Measurements from ENCODE around the gene LSMEM2.
"Not testable (repeated sequence)": the region's sequence is repeated elsewhere in the genome, so short reads cannot be mapped to it uniquely, and the experiment has no call there.

LSMEM2 gene

GRCh38 chr3:50298836-50299637, 20.1 kb downstream of the LSMEM2 start, which contains the start of the genes HYAL3 and NAA80:
TSS of gene HYAL3 (minus strand) at chr3:50299405. CDS start at chr3:50295602, 3,803 bp downstream.
TSS of gene NAA80 (minus strand) at chr3:50299405. CDS start at chr3:50297463, 1,942 bp downstream.
- DNase-seq (ENCODE audit: low spot score), result peak; percentile 100

- no peak for DNase-seq (ENCODE audit: low spot score)
These were observed 20.7 kb downstream of the LSMEM2 start for GRCh38 chr3:50299638-50299928.

- DNase-seq (ENCODE audit: low spot score), result peak; percentile 67
These were observed 21.2 kb downstream of the LSMEM2 start for GRCh38 chr3:50299929-50300680.

GRCh38 chr3:50300681-50301254, 21.9 kb downstream of the LSMEM2 start:
- no peak for DNase-seq (ENCODE audit: low spot score)

- DNase-seq (ENCODE audit: low spot score), result no peak
These were observed 23.5 kb downstream of the LSMEM2 start for GRCh38 chr3:50302095-50303012.

- no peak for DNase-seq (ENCODE audit: low spot score)
These were observed 24.3 kb downstream of the LSMEM2 start, which contains the start of gene HYAL1 for GRCh38 chr3:50303013-50303815. TSS of gene HYAL1 (minus strand) at chr3:50303574. CDS start at chr3:50302956, 618 bp downstream.

GRCh38 chr3:50304601-50305000, 25.7 kb downstream of the LSMEM2 start:
- DNase-seq (ENCODE audit: low spot score), result no peak

GRCh38 chr3:50312041-50312440, 33.2 kb downstream of the LSMEM2 start:
- DNase-seq (ENCODE audit: low spot score), result not testable (repeated sequence)

GRCh38 chr3:50314342-50314741, 35.5 kb downstream of the LSMEM2 start:
- DNase-seq (ENCODE audit: low spot score), result no peak

- DNase-seq (ENCODE audit: low spot score), result no peak
These were observed 35.9 kb downstream of the LSMEM2 start for GRCh38 chr3:50314816-50315215.

GRCh38 chr3:50316657-50317242, 37.9 kb downstream of the LSMEM2 start:
- no peak for DNase-seq (ENCODE audit: low spot score)

GRCh38 chr3:50317300-50317699, 38.4 kb downstream of the LSMEM2 start:
- DNase-seq (ENCODE audit: low spot score), result no peak

- no peak for DNase-seq (ENCODE audit: low spot score)
These were observed 39.3 kb downstream of the LSMEM2 start for GRCh38 chr3:50318163-50318562.

GRCh38 chr3:50318615-50319014, 39.7 kb downstream of the LSMEM2 start:
- DNase-seq (ENCODE audit: low spot score), result no peak

- no peak for DNase-seq (ENCODE audit: low spot score)
These were observed 40.5 kb downstream of the LSMEM2 start for GRCh38 chr3:50319181-50319893.

- no peak for DNase-seq (ENCODE audit: low spot score)
These were observed 41.2 kb downstream of the LSMEM2 start for GRCh38 chr3:50319894-50320625.

GRCh38 chr3:50320853-50321335, 42.0 kb downstream of the LSMEM2 start:
- DNase-seq (ENCODE audit: low spot score), result no peak

GRCh38 chr3:50321336-50322114, 42.6 kb downstream of the LSMEM2 start:
- peak; percentile 75 for DNase-seq (ENCODE audit: low spot score)

Data from kidney capillary endothelial cell (primary cell).